Measurements from ENCODE around the gene MLXIPL.
"Not testable (repeated sequence)": the region's sequence is repeated elsewhere in the genome, so short reads cannot be mapped to it uniquely, and the experiment has no call there.

Gene MLXIPL

GRCh38 chr7:73611017-73611555, 13.2 kb downstream of the MLXIPL start:
- DNase-seq, result no peak

- no peak for DNase-seq
These were observed 14.2 kb downstream of the MLXIPL start for GRCh38 chr7:73610105-73610504.

GRCh38 chr7:73607692-73607983, 16.7 kb downstream of the MLXIPL start:
- not testable (repeated sequence) for DNase-seq

- peak; percentile 29 to 31 for DNase-seq
These were observed 17.3 kb downstream of the MLXIPL start for GRCh38 chr7:73606801-73607691.

GRCh38 chr7:73605601-73606220, 18.6 kb downstream of the MLXIPL start:
- DNase-seq, result no peak

- no peak for DNase-seq
These were observed 21.3 kb downstream of the MLXIPL start for GRCh38 chr7:73602721-73603651.

- DNase-seq, result no peak
These were observed 24.4 kb downstream of the MLXIPL start for GRCh38 chr7:73599916-73600315.

GRCh38 chr7:73599151-73599882, 25.0 kb downstream of the MLXIPL start:
- DNase-seq, result no peak

GRCh38 chr7:73597978-73598782, 26.1 kb downstream of the MLXIPL start:
- no peak for DNase-seq

- no peak for DNase-seq
These were observed 27.9 kb downstream of the MLXIPL start for GRCh38 chr7:73596191-73597065.

- DNase-seq, result no peak
These were observed 29.0 kb downstream of the MLXIPL start for GRCh38 chr7:73595358-73595757.

- DNase-seq, result no peak
These were observed 30.9 kb downstream of the MLXIPL start for GRCh38 chr7:73593207-73594045.

- peak in 1 of 2 experiments; percentile 17 for DNase-seq
These were observed 37.4 kb downstream of the MLXIPL start for GRCh38 chr7:73586911-73587310.

GRCh38 chr7:73585196-73585595, 39.1 kb downstream of the MLXIPL start:
- no peak for DNase-seq

GRCh38 chr7:73582664-73583202, 41.6 kb downstream of the MLXIPL start:
- no peak for DNase-seq

GRCh38 chr7:73581006-73581405, 43.3 kb downstream of the MLXIPL start:
- not testable (repeated sequence) for DNase-seq

GRCh38 chr7:73578342-73579128, 45.8 kb downstream of the MLXIPL start, which contains the start of gene TBL2:
Gene TBL2, minus strand, starts transcription at chr7:73578579. Its CDS starts 30 bp downstream, at chr7:73578549.
- peak; percentile 96 to 97 for DNase-seq
